ENCODE data around the gene MPC1L. TPM values are rescaled to one million over a fixed set of nuclear protein-coding genes. Genes with fewer than 3 reads are reported as not detected.

The MPC1L gene
- total and polyA plus RNA-seq, 2 experiments from 2014 or later = not detected

GRCh38 chrX:40603446-40603845 lies 19.8 kb upstream of the MPC1L start:
- Histone ChIP-seq H3K4me3 (no peak overlapping the region), H3F3A (replicated peaks; ENCODE audit: low read depth) (no peaks in the 10 kb centered on the region), H3K9me2 (ENCODE audit: insufficient read depth) (no peaks in the 10 kb centered on the region), H3K27me3 (ENCODE audit: insufficient read depth) (no peaks in the 10 kb centered on the region), H2AFZ (no peak overlapping the region), H4K20me1 (replicated peaks; ENCODE audit: insufficient read depth) (no peaks in the 10 kb centered on the region), H3K79me2 (replicated peaks; ENCODE audit: insufficient read depth) (no peaks in the 10 kb centered on the region), H3K4me1 (ENCODE audit: insufficient read depth) (no peaks in the 10 kb centered on the region), H3K36me3 (ENCODE audit: insufficient read depth) (0 out of 2 replicates have a peak, but pooled peaks cover 9% of the 10 kb centered on the region), H3K4me2 (no peak overlapping the region), H3K27ac (ENCODE audit: low read depth) (no peak overlapping the region)
- no peak overlapping the region for H3K4me3 Mint-ChIP-seq
- no peaks in the 10 kb centered on the region for H3K27me3 Mint-ChIP-seq (ENCODE audit: insufficient read depth, low read depth, poor library complexity)
- TF ChIP-seq POLR2AphosphoS5 (IDR thresholded peaks at IDR 0.05; ENCODE audit: low read depth) (no peak), ETS1 (IDR thresholded peaks at IDR 0.05) (no peak), NANOG (IDR thresholded peaks at IDR 0.05; ENCODE audit: borderline replicate concordance) (no peak), CREB1 (CRISPR knock-in tag; IDR thresholded peaks at IDR 0.05; ENCODE audit: low read depth) (no peak), ZNF114 (CRISPR knock-in tag; IDR thresholded peaks at IDR 0.05) (no peak), REST (IDR thresholded peaks at IDR 0.05; ENCODE audit: unreplicated experiment) (no peak), EZH2phosphoT487 (IDR thresholded peaks at IDR 0.05; ENCODE audit: unreplicated experiment) (no peak)
- TF ChIP-seq, protein P1, sequence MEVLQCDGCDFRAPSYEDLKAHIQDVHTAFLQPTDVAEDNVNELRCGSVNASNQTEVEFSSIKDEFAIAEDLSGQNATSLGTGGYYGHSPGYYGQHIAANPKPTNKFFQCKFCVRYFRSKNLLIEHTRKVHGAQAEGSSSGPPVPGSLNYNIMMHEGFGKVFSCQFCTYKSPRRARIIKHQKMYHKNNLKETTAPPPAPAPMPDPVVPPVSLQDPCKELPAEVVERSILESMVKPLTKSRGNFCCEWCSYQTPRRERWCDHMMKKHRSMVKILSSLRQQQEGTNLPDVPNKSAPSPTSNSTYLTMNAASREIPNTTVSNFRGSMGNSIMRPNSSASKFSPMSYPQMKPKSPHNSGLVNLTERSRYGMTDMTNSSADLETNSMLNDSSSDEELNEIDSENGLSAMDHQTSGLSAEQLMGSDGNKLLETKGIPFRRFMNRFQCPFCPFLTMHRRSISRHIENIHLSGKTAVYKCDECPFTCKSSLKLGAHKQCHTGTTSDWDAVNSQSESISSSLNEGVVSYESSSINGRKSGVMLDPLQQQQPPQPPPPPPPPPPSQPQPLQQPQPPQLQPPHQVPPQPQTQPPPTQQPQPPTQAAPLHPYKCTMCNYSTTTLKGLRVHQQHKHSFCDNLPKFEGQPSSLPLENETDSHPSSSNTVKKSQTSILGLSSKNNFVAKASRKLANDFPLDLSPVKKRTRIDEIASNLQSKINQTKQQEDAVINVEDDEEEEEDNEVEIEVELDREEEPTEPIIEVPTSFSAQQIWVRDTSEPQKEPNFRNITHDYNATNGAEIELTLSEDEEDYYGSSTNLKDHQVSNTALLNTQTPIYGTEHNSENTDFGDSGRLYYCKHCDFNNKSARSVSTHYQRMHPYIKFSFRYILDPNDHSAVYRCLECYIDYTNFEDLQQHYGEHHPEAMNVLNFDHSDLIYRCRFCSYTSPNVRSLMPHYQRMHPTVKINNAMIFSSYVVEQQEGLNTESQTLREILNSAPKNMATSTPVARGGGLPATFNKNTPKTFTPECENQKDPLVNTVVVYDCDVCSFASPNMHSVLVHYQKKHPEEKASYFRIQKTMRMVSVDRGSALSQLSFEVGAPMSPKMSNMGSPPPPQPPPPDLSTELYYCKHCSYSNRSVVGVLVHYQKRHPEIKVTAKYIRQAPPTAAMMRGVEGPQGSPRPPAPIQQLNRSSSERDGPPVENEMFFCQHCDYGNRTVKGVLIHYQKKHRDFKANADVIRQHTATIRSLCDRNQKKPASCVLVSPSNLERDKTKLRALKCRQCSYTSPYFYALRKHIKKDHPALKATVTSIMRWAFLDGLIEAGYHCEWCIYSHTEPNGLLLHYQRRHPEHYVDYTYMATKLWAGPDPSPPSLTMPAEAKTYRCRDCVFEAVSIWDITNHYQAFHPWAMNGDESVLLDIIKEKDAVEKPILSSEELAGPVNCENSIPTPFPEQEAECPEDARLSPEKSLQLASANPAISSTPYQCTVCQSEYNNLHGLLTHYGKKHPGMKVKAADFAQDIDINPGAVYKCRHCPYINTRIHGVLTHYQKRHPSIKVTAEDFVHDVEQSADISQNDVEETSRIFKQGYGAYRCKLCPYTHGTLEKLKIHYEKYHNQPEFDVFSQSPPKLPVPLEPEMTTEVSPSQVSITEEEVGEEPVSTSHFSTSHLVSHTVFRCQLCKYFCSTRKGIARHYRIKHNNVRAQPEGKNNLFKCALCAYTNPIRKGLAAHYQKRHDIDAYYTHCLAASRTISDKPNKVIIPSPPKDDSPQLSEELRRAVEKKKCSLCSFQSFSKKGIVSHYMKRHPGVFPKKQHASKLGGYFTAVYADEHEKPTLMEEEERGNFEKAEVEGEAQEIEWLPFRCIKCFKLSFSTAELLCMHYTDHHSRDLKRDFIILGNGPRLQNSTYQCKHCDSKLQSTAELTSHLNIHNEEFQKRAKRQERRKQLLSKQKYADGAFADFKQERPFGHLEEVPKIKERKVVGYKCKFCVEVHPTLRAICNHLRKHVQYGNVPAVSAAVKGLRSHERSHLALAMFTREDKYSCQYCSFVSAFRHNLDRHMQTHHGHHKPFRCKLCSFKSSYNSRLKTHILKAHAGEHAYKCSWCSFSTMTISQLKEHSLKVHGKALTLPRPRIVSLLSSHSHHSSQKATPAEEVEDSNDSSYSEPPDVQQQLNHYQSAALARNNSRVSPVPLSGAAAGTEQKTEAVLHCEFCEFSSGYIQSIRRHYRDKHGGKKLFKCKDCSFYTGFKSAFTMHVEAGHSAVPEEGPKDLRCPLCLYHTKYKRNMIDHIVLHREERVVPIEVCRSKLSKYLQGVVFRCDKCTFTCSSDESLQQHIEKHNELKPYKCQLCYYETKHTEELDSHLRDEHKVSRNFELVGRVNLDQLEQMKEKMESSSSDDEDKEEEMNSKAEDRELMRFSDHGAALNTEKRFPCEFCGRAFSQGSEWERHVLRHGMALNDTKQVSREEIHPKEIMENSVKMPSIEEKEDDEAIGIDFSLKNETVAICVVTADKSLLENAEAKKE (CRISPR knock-in tag; IDR thresholded peaks at IDR 0.05) = no peak
- H3K36me3 Mint-ChIP-seq (ENCODE audit: low read depth) = peaks cover 28% of the 10 kb centered on the region; the same call in 2 of the 3 replicates
- DNase-seq (ENCODE audit: low spot score) (no peak), ATAC-seq (no peak)
- H3K27ac Mint-ChIP-seq = no peak overlapping the region
- H3K4me1 Mint-ChIP-seq = no peaks in the 10 kb centered on the region
- no peaks in the 10 kb centered on the region for H3K9me3 Mint-ChIP-seq
